IMR-90 (cell line): ENCODE results near the gene PBX4. TPM values are rescaled to one million over a fixed set of nuclear protein-coding genes. Genes with fewer than 3 reads are reported as not detected.

ENCODE experiments used
- ATAC-seq: fragments of 200-7000 bp; cut with Tn5 transposase; 2 replicates; pipeline ENCODE4 v1.9.1; 2020; ENCODE audit warnings: low read depth, mild to moderate bottlenecking, moderate library complexity
- BruUV-seq: library from RNA; stranded (reverse); fragments of 400-500 nt; replicated peaks from 2 replicates; lab custom pipeline; 2021; lab: Mats Ljungman, UMichigan
- CTCF ChIA-PET: fragments of 300-600 bp; formaldehyde crosslinking; extraction: SDS; loops from one replicate; lab custom pipeline; 2021; ENCODE audit warnings: antibody characterized with exemption; lab: Yijun Ruan, JAX
- POLR2A ChIA-PET: fragments of 300-600 bp; sonication (Branson Sonifier 250); formaldehyde crosslinking; loops from one replicate; lab custom pipeline; 2022; ENCODE audit warnings: antibody characterized with exemption; ENCODE audit not compliant: unreplicated experiment; lab: Charles Lee
- DNase-seq: peaks from one replicate; pipeline ENCODE4 v3.0.0; 2013
- H2AFZ ChIP-seq: replicated peaks from 2 replicates; pipeline ENCODE3; 2013; ENCODE audit warnings: low read length, mild to moderate bottlenecking; ENCODE audit not compliant: poor library complexity
- H2AK5ac ChIP-seq: 2 replicates; pipeline ENCODE4 v1.6.1; 2013; ENCODE audit warnings: low read depth, low read length, inconsistent platforms
- H2AK9ac ChIP-seq: replicated peaks from 2 replicates; pipeline ENCODE3; 2013; ENCODE audit warnings: mild to moderate bottlenecking, low read depth, low read length, moderate library complexity; ENCODE audit not compliant: poor library complexity
- H2BK120ac ChIP-seq: 2 replicates; pipeline ENCODE4 v1.6.1; 2013; ENCODE audit warnings: low read depth, low read length, inconsistent platforms
- H2BK15ac ChIP-seq: 3 replicates; pipeline ENCODE4 v1.6.1; 2013; ENCODE audit warnings: low read depth, low read length, inconsistent platforms
- H2BK20ac ChIP-seq: 2 replicates; pipeline ENCODE4 v1.6.1; 2013; ENCODE audit warnings: low read depth, mild to moderate bottlenecking, inconsistent platforms, low read length, moderate library complexity
- H2BK5ac ChIP-seq: 2 replicates; pipeline ENCODE4 v1.6.1; 2013; ENCODE audit warnings: mild to moderate bottlenecking, low read depth, low read length, inconsistent platforms; ENCODE audit not compliant: poor library complexity, severe bottlenecking
- H3K14ac ChIP-seq: replicated peaks from 2 replicates; pipeline ENCODE4 v1.6.1; 2013; ENCODE audit warnings: low read depth, low read length, inconsistent platforms
- H3K18ac ChIP-seq: 2 replicates; pipeline ENCODE4 v1.6.1; 2013; ENCODE audit warnings: low read depth, low read length, control low read depth
- H3K23ac ChIP-seq: 2 replicates; pipeline ENCODE4 v1.6.1; 2013; ENCODE audit warnings: low read depth, low read length, inconsistent platforms
- H3K27ac ChIP-seq: 2 replicates; pipeline ENCODE4 v1.5.1; 2013; ENCODE audit warnings: mild to moderate bottlenecking, control low read depth, low read length; ENCODE audit not compliant: insufficient read depth
- H3K27me3 ChIP-seq: 2 replicates; pipeline ENCODE4 v1.6.1; 2013; ENCODE audit warnings: low read length; ENCODE audit not compliant: control insufficient read depth, insufficient read depth
- H3K36me3 ChIP-seq: 2 replicates; pipeline ENCODE4 v1.6.1; 2013; ENCODE audit warnings: low read length, mixed read lengths; ENCODE audit not compliant: control insufficient read depth, insufficient read depth
- H3K4ac ChIP-seq: 2 replicates; pipeline ENCODE4 v1.6.1; 2013; ENCODE audit warnings: low read depth, low read length, inconsistent platforms
- H3K4me1 ChIP-seq: 2 replicates; pipeline ENCODE4 v1.6.1; 2013; ENCODE audit warnings: low read length, mixed read lengths; ENCODE audit not compliant: control insufficient read depth, insufficient read depth
- H3K4me2 ChIP-seq: 2 replicates; pipeline ENCODE4 v1.6.1; 2013; ENCODE audit warnings: low read depth, mild to moderate bottlenecking, control low read depth, low read length, moderate library complexity
- H3K4me3 ChIP-seq: 2 replicates; pipeline ENCODE4 v1.5.1; 2013; ENCODE audit warnings: low read depth, mild to moderate bottlenecking, control low read depth, low read length, moderate library complexity; ENCODE audit not compliant: insufficient read depth
- H3K56ac ChIP-seq: 2 replicates; pipeline ENCODE4 v1.6.1; 2013; ENCODE audit warnings: low read length, inconsistent platforms; ENCODE audit not compliant: insufficient read depth; ENCODE audit errors: extremely low read depth
- H3K79me1 ChIP-seq, 2 experiments: 2 replicates each; pipeline ENCODE4 v1.6.1; 2013; ENCODE audit warnings: low read length in 2 of 2, inconsistent platforms in 1 of 2, low read depth in 1 of 2
- H3K9ac ChIP-seq: 2 replicates; pipeline ENCODE4 v1.6.1; 2013; ENCODE audit warnings: low read depth, low read length, control low read depth
- H3K9me1 ChIP-seq: 2 replicates; pipeline ENCODE4 v1.6.1; 2013; ENCODE audit warnings: low read length, inconsistent platforms; ENCODE audit not compliant: insufficient read depth
- H3K9me3 ChIP-seq: 2 replicates; pipeline ENCODE4 v1.6.1; 2013; ENCODE audit warnings: low read length; ENCODE audit not compliant: control insufficient read depth, insufficient read depth
- H4K20me1 ChIP-seq: 2 replicates; pipeline ENCODE4 v1.6.1; 2013; ENCODE audit warnings: low read length, inconsistent platforms; ENCODE audit not compliant: insufficient read depth
- H4K5ac ChIP-seq: 2 replicates; pipeline ENCODE4 v1.6.1; 2013; ENCODE audit warnings: mild to moderate bottlenecking, low read depth, low read length, control low read depth
- H4K8ac ChIP-seq, 2 experiments: 2 replicates each; pipeline ENCODE4 v1.6.1; 2013; ENCODE audit warnings: low read depth in 2 of 2, low read length in 2 of 2, control low read depth in 1 of 2, inconsistent platforms in 1 of 2
- H4K91ac ChIP-seq: 2 replicates; pipeline ENCODE4 v1.6.1; 2013; ENCODE audit warnings: low read depth, low read length, inconsistent platforms; ENCODE audit not compliant: insufficient read depth
- BHLHE40 ChIP-seq: fragments of 150-350 bp; IDR thresholded peaks from 2 replicates; pipeline ENCODE4 v1.6.1; 2016; ENCODE audit warnings: mild to moderate bottlenecking, low read depth, low read length
- CEBPB ChIP-seq: IDR thresholded peaks from 2 replicates; pipeline ENCODE4 v1.6.1; 2012; ENCODE audit warnings: low read depth, low read length, improper control_type of control experiment
- CHD1 ChIP-seq: IDR thresholded peaks from 2 replicates; pipeline ENCODE4 v1.6.1; 2012; ENCODE audit warnings: low read depth, low read length, improper control_type of control experiment
- CTCF ChIP-seq: conservative IDR thresholded peaks from 2 replicates; pipeline ENCODE4 v1.5.1; 2012; ENCODE audit warnings: mild to moderate bottlenecking, low read depth, low read length, improper control_type of control experiment
- MAFK ChIP-seq: IDR thresholded peaks from 2 replicates; pipeline ENCODE4 v1.6.1; 2012; ENCODE audit warnings: low read depth, low read length, improper control_type of control experiment
- MAZ ChIP-seq: IDR thresholded peaks from 2 replicates; pipeline ENCODE4 v1.6.1; 2012; ENCODE audit warnings: low read depth, mild to moderate bottlenecking, low read length, improper control_type of control experiment, moderate library complexity, borderline replicate concordance
- POLR2A ChIP-seq: IDR thresholded peaks from 2 replicates; pipeline ENCODE4 v1.6.1; 2012; ENCODE audit warnings: mild to moderate bottlenecking, low read depth, low read length
- RAD21 ChIP-seq: IDR thresholded peaks from 2 replicates; pipeline ENCODE4 v1.6.1; 2012; ENCODE audit warnings: low read length, improper control_type of control experiment
- RCOR1 ChIP-seq: IDR thresholded peaks from 2 replicates; pipeline ENCODE4 v1.6.1; 2012; ENCODE audit warnings: mild to moderate bottlenecking, low read length, improper control_type of control experiment; ENCODE audit not compliant: insufficient replicate concordance
- RFX5 ChIP-seq: IDR thresholded peaks from 2 replicates; pipeline ENCODE4 v1.8.0; 2012; ENCODE audit warnings: low read depth, mild to moderate bottlenecking, low read length, moderate library complexity
- SMC3 ChIP-seq: fragments of 150-350 bp; IDR thresholded peaks from 2 replicates; pipeline ENCODE4 v1.6.1; 2016; ENCODE audit warnings: low read depth, mild to moderate bottlenecking, antibody characterized with exemption, low read length, moderate library complexity
- WGBS, 2 experiments: methylation state at CpG; one replicate each; pipeline versions ENCODE4 v1.1.5 to v1.1.7; 2013; ENCODE audit warnings: missing lambda C conversion rate in 2 of 2; ENCODE audit not compliant: insufficient read length in 1 of 2; ENCODE audit errors: extremely low coverage in 2 of 2; 5-methylcytosine and 5-hydroxymethylcytosine counted together
- dilution Hi-C: fragments of 300-500 bp; cut with HindIII; formaldehyde crosslinking; loops from one replicate; pipeline ENCODE4 v1.14.3; 2018; ENCODE audit warnings: low sequenced_read_pairs; ENCODE audit not compliant: unreplicated experiment
- in situ Hi-C: fragments of 300-500 bp; cut with MboI; formaldehyde crosslinking; loops from 3 replicates; pipeline ENCODE4 v1.14.3; 2019; ENCODE audit warnings: low sequenced_read_pairs, inconsistent platforms, mixed read lengths
- intact Hi-C: fragments of 100-400 bp; cut with micrococcal nuclease; formaldehyde crosslinking; loops from 2 replicates; pipeline ENCODE4 v1.10.0; 2022
- polyA plus RNA-seq, 3 experiments: library from polyadenylated mRNA; depleted of rRNA; stranded (reverse); fragments of >200 nt; gene quantifications; 2 replicates each; pipeline ENCODE4 v1.2.3, GENCODE V29; 2012; ENCODE audit warnings: low replicate concordance in 1 of 3
- total RNA-seq: library from RNA; depleted of rRNA; stranded (reverse); fragments of >200 nt; gene quantifications from 2 replicates; pipeline ENCODE4 v1.2.3, GENCODE V29; 2012
- TF ChIP-seq, protein P1 (sequence below): fragments of 150-350 bp; IDR thresholded peaks from 2 replicates; pipeline ENCODE4 v1.6.1; 2017; ENCODE audit warnings: mild to moderate bottlenecking, antibody characterized with exemption, low read length, low read depth
- TF ChIP-seq, protein P2 (sequence below): fragments of 150-350 bp; IDR thresholded peaks from 2 replicates; pipeline ENCODE4 v1.6.1; 2016; ENCODE audit warnings: low read depth, mild to moderate bottlenecking, low read length, moderate library complexity, borderline replicate concordance

PBX4 gene
- total and polyA plus RNA-seq, 2 of the 4 experiments (the other 2 are of a cell fraction) = 0.90 to 2.9 TPM

- WGBS, 2 experiments = 34% methylated on average over 26 of the region's 48 CpGs; no CpG with 5 or more reads in 1 of the 2 experiments
- TF ChIP-seq BHLHE40 = no peak
- TF ChIP-seq SMC3 = peak; percentile 93
- no peak for TF ChIP-seq CHD1
- peak; percentile 59; the same call in 1 of the 2 replicates for TF ChIP-seq POLR2A
- TF ChIP-seq CTCF = peak; percentile 96
- TF ChIP-seq MAZ = peak; percentile 53; the same call in 1 of the 2 replicates
- TF ChIP-seq CEBPB = no peak
- TF ChIP-seq RFX5 = no peak
- no peak for TF ChIP-seq MAFK
- no peak for TF ChIP-seq RCOR1
- peak; percentile 95 for TF ChIP-seq RAD21
- TF ChIP-seq, protein P1, sequence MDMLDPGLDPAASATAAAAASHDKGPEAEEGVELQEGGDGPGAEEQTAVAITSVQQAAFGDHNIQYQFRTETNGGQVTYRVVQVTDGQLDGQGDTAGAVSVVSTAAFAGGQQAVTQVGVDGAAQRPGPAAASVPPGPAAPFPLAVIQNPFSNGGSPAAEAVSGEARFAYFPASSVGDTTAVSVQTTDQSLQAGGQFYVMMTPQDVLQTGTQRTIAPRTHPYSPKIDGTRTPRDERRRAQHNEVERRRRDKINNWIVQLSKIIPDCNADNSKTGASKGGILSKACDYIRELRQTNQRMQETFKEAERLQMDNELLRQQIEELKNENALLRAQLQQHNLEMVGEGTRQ = no peak
- TF ChIP-seq, protein P2, sequence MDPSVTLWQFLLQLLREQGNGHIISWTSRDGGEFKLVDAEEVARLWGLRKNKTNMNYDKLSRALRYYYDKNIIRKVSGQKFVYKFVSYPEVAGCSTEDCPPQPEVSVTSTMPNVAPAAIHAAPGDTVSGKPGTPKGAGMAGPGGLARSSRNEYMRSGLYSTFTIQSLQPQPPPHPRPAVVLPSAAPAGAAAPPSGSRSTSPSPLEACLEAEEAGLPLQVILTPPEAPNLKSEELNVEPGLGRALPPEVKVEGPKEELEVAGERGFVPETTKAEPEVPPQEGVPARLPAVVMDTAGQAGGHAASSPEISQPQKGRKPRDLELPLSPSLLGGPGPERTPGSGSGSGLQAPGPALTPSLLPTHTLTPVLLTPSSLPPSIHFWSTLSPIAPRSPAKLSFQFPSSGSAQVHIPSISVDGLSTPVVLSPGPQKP = no peak
Measured at GRCh38 chr19:19531951-19532805, 86.3 kb downstream of the PBX4 start.

More at GRCh38 chr19:19531951-19532805, 86.3 kb downstream of the PBX4 start:
- BruUV-seq = no TSS peak
- Histone ChIP-seq H2AK5ac (peak overlapping the region; percentile 45), H2AFZ (peak overlapping the region; percentile 77), H4K20me1 (0 out of 2 replicates have a peak, but pooled peaks cover 11% of the 10 kb centered on the region), H3K56ac (no peak overlapping the region), H3K79me1 (no peaks in the 10 kb centered on the region; a peak in 1 of 4 replicates), H3K9ac (no peak overlapping the region), H2AK9ac (peak overlapping the region; percentile 70), H3K36me3 (peaks cover 12% of the 10 kb centered on the region; the same call in 1 of the 2 replicates), H2BK15ac (no peak overlapping the region), H3K23ac (peak overlapping the region; percentile 77; the same call in 1 of the 2 replicates), H4K5ac (no peak overlapping the region), H4K8ac (0 out of 4 replicates have a peak overlapping the region, but pooled peaks of 1 of the 2 experiments have one; percentile 52), H3K27me3 (no peaks in the 10 kb centered on the region), H2BK5ac (no peak overlapping the region), H3K14ac (no peak overlapping the region), H4K91ac (no peak overlapping the region), H2BK120ac (no peak overlapping the region), H3K4ac (peak overlapping the region; percentile 69; the same call in 1 of the 2 replicates), H3K9me1 (no peaks in the 10 kb centered on the region), H3K4me2 (peak overlapping the region; percentile 67; the same call in 1 of the 2 replicates), H2BK20ac (no peak overlapping the region), H3K4me1 (peaks cover 5% of the 10 kb centered on the region), H3K4me3 (no peak overlapping the region), H3K18ac (no peak overlapping the region), H3K27ac (no peak overlapping the region), H3K9me3 (no peaks in the 10 kb centered on the region)
- dilution Hi-C loops (no loop called here), in situ Hi-C loops (loop anchor here (25.0 kb wide), 1 partner anchor 430 kb away; no protein-coding TSS in a partner anchor), intact Hi-C loops (loop anchor here (1.0 kb wide), 1 partner anchor 111 kb away; the partner anchor contains the start of gene GMIP)
- ATAC-seq (peak; percentile 81), DNase-seq (peak; percentile 44)
- CTCF ChIA-PET = interaction anchor here (0.8 to 1.8 kb wide), 6 partner anchors 10 to 112 kb away, joined by 3 to 11 read pairs (median 5); partner anchors contain the start of gene GMIP
- POLR2A ChIA-PET = no interaction called here
